Posterior cingulate gyrus (tissue), 11 donors: ENCODE measurements around the gene ZNF804B.

Source experiments
- DNase-seq, 10 donors: peaks; one replicate each; pipeline versions ENCODE4 v3.0.0 to v3.0.0-alpha.2; 2020 to 2021; ENCODE audit warnings: mixed read lengths in 3 of 10
- intact Hi-C: fragments of 100-400 bp; cut with DNase I; formaldehyde crosslinking; loops from one replicate; pipeline ENCODE4 v1.15.1; 2023

The ZNF804B gene

GRCh38 chr7:88759230-88760135, at the start of gene ZNF804B:
ZNF804B (plus strand) TSS chr7:88759700; CDS start chr7:88759977, 277 bp downstream.
- DNase-seq = peak; percentile 21 to 92 (median 47)
- intact Hi-C loops = no loop called here

GRCh38 chr7:88735920-88736319, 23.6 kb upstream of the ZNF804B start:
- DNase-seq = no peak
- intact Hi-C loops = no loop called here

GRCh38 chr7:88737632-88738031, 21.9 kb upstream of the ZNF804B start:
- intact Hi-C loops = no loop called here
- DNase-seq = no peak

GRCh38 chr7:88746126-88746525, 13.4 kb upstream of the ZNF804B start:
- DNase-seq = no peak
- intact Hi-C loops = no loop called here

- DNase-seq = no peak
- intact Hi-C loops = no loop called here
Observed at GRCh38 chr7:88756802-88757201, 2.7 kb upstream of the ZNF804B start.

- intact Hi-C loops = no loop called here
Observed at GRCh38 chr7:88757371-88757770, 2.1 kb upstream of the ZNF804B start.

GRCh38 chr7:88758381-88759229, 895 bp upstream of the ZNF804B start:
- intact Hi-C loops = no loop called here
- peak; percentile 31 to 95 (median 62) for DNase-seq

More at GRCh38 chr7:88757371-88757770, 2.1 kb upstream of the ZNF804B start:
- no peak for DNase-seq

- intact Hi-C loops = no loop called here
- DNase-seq = no peak
Observed at GRCh38 chr7:88760136-88760515, 626 bp downstream of the ZNF804B start.

- no peak for DNase-seq
- intact Hi-C loops = no loop called here
Observed at GRCh38 chr7:88761779-88762178, 2.3 kb downstream of the ZNF804B start.

GRCh38 chr7:88771417-88771816, 11.9 kb downstream of the ZNF804B start:
- no peak for DNase-seq
- intact Hi-C loops = no loop called here

GRCh38 chr7:88772776-88773175, 13.3 kb downstream of the ZNF804B start:
- no peak for DNase-seq
- intact Hi-C loops = no loop called here

GRCh38 chr7:88775838-88776237, 16.3 kb downstream of the ZNF804B start:
- DNase-seq = no peak
- intact Hi-C loops = no loop called here

GRCh38 chr7:88787777-88788176, 28.3 kb downstream of the ZNF804B start:
- no peak for DNase-seq
- intact Hi-C loops = loop anchor here (5.0 kb wide), 1 partner anchor 835 kb away; no protein-coding TSS in a partner anchor

- no peak for DNase-seq
- intact Hi-C loops = loop anchor here (5.0 kb wide), 1 partner anchor 833 kb away; no protein-coding TSS in a partner anchor
Observed at GRCh38 chr7:88789480-88790064, 30.1 kb downstream of the ZNF804B start.

- no peak for DNase-seq
- intact Hi-C loops = no loop called here
Observed at GRCh38 chr7:88791891-88792290, 32.4 kb downstream of the ZNF804B start.

GRCh38 chr7:88792361-88792760, 32.9 kb downstream of the ZNF804B start:
- DNase-seq = no peak
- intact Hi-C loops = no loop called here

- intact Hi-C loops = no loop called here
- DNase-seq = peak in 5 of 10 donors; percentile 11 to 81 (median 17)
Observed at GRCh38 chr7:88795553-88795952, 36.1 kb downstream of the ZNF804B start, which contains the start of gene TEX47. TEX47 (minus strand) TSS chr7:88795737; CDS start chr7:88794942, 795 bp downstream.

GRCh38 chr7:88801046-88801445, 41.5 kb downstream of the ZNF804B start:
- no peak for DNase-seq
- intact Hi-C loops = no loop called here

GRCh38 chr7:88806280-88807037, 47.0 kb downstream of the ZNF804B start:
- no peak for DNase-seq
- intact Hi-C loops = no loop called here

GRCh38 chr7:88818552-88818951, 59.1 kb downstream of the ZNF804B start:
- intact Hi-C loops = no loop called here
- DNase-seq = no peak
